HepG2 (cell line): ENCODE results near the gene SPRY1.

ENCODE experiments used
- AHDC1 ChIP-seq: sonication (generic); formaldehyde crosslinking; IDR thresholded peaks from 2 replicates; pipeline ENCODE4 v1.5.1; 2020; ENCODE audit warnings: mild to moderate bottlenecking, missing genetic modification reagents, borderline replicate concordance
- AKNA ChIP-seq: sonication (generic); formaldehyde crosslinking; IDR thresholded peaks from 2 replicates; pipeline ENCODE4 v1.4.0; 2020; ENCODE audit warnings: missing genetic modification reagents, borderline replicate concordance
- CTCF ChIP-seq: sonication (generic); formaldehyde crosslinking; IDR thresholded peaks from 2 replicates; pipeline ENCODE4 v1.5.0; 2020; ENCODE audit warnings: mild to moderate bottlenecking, missing genetic modification reagents, moderate library complexity
- EZH2 ChIP-seq: conservative IDR thresholded peaks from 2 replicates; pipeline ENCODE4 v1.6.1; 2012; ENCODE audit warnings: mild to moderate bottlenecking, low read depth, low read length, moderate library complexity
- KLF16 ChIP-seq, 2 experiments: sonication (generic) in 1 of 2; formaldehyde crosslinking in 1 of 2; IDR thresholded peaks; 2 replicates each; pipeline versions ENCODE4 v1.6.1 to v1.8.0; 2016 to 2023; ENCODE audit warnings: missing genetic modification reagents in 2 of 2, missing compliant biosample characterization in 1 of 2
- MAFK ChIP-seq, 2 experiments: IDR thresholded peaks in 1 of 2; conservative IDR thresholded peaks in 1 of 2; 2 replicates each; pipeline ENCODE4 v1.6.1; 2011; ENCODE audit warnings: improper control_type of control experiment in 2 of 2, low read length in 2 of 2
- TBL1XR1 ChIP-seq: fragments of 150-350 bp; IDR thresholded peaks from 2 replicates; pipeline ENCODE4 v1.6.1; 2014; ENCODE audit warnings: borderline replicate concordance, low read length; ENCODE audit not compliant: partially characterized antibody
- UBTF ChIP-seq: sonication (generic); formaldehyde crosslinking; IDR thresholded peaks from 2 replicates; pipeline ENCODE4 v1.4.0; 2020; ENCODE audit warnings: mild to moderate bottlenecking, missing genetic modification reagents
- YY1 ChIP-seq: IDR thresholded peaks from 2 replicates; pipeline ENCODE4 v1.6.1; 2011; ENCODE audit warnings: low read length, low read depth, moderate library complexity, mild to moderate bottlenecking; ENCODE audit not compliant: insufficient read depth, insufficient replicate concordance
- ZBTB1 ChIP-seq: sonication (generic); formaldehyde crosslinking; IDR thresholded peaks from 2 replicates; pipeline ENCODE4 v1.4.0; 2020; ENCODE audit warnings: missing genetic modification reagents, borderline replicate concordance
- ZBTB44 ChIP-seq: sonication (generic); formaldehyde crosslinking; IDR thresholded peaks from 2 replicates; pipeline ENCODE4 v1.4.0; 2020; ENCODE audit warnings: missing genetic modification reagents
- ZNF280B ChIP-seq: sonication (generic); formaldehyde crosslinking; IDR thresholded peaks from 2 replicates; pipeline ENCODE4 v1.5.0; 2020; ENCODE audit warnings: missing genetic modification reagents, mild to moderate bottlenecking, borderline replicate concordance
- ZNF639 ChIP-seq: conservative IDR thresholded peaks from 2 replicates; pipeline ENCODE4 v1.6.1; 2018; ENCODE audit warnings: missing genetic modification reagents

GRCh38 chr4:123352966-123353365 is 43.6 kb upstream of the SPRY1 start:
- TF ChIP-seq EZH2 = no peak
- TF ChIP-seq MAFK (conservative IDR thresholded peaks at IDR 0.05 in 1 of 2, IDR thresholded peaks at IDR 0.05 in 1 of 2; ENCODE audit: low read length in 2 of 2) = no peak
- no peak for TF ChIP-seq CTCF (CRISPR knock-in tag)
- no peak for TF ChIP-seq ZNF639 (CRISPR knock-in tag)
- no peak for TF ChIP-seq AHDC1 (CRISPR knock-in tag)
- no peak for TF ChIP-seq UBTF (CRISPR knock-in tag)
- TF ChIP-seq AKNA (CRISPR knock-in tag) = no peak
- no peak for TF ChIP-seq ZBTB44
- TF ChIP-seq TBL1XR1 = no peak
- no peak for TF ChIP-seq YY1
- no peak for TF ChIP-seq ZNF280B
- TF ChIP-seq ZBTB1 (CRISPR knock-in tag) = no peak
- TF ChIP-seq KLF16 (CRISPR knock-in tag; IDR thresholded peaks at IDR 0.05) = no peak
